GM23338 (cell line): ENCODE results near the gene TEX51. TPM values are rescaled to one million over a fixed set of nuclear protein-coding genes. Genes with fewer than 3 reads are reported as not detected.

ENCODE experiments used
- ATAC-seq: fragments of 200-7000 bp; cut with Tn5 transposase; 3 replicates; pipeline ENCODE4 v1.9.1; 2020
- DNase-seq: peaks from one replicate; pipeline ENCODE4 v3.0.0-alpha.2; 2015; ENCODE audit warnings: low spot score
- H2AFZ ChIP-seq: fragments of 200-600 bp; sonication (generic); 2 replicates; pipeline ENCODE4 v1.8.0; 2016; ENCODE audit warnings: antibody characterized with exemption, mild to moderate bottlenecking, moderate library complexity
- H3F3A ChIP-seq: fragments of 200-600 bp; sonication (generic); replicated peaks from 2 replicates; pipeline ENCODE4 v1.8.0; 2017; ENCODE audit warnings: antibody characterized with exemption, mixed run types, low read depth
- H3K27ac ChIP-seq: fragments of 200-600 bp; sonication (generic); 2 replicates; pipeline ENCODE4 v1.6.1; 2016; ENCODE audit warnings: low read depth
- H3K27me3 ChIP-seq: fragments of 200-600 bp; sonication (generic); 2 replicates; pipeline ENCODE4 v1.8.0; 2016; ENCODE audit warnings: mild to moderate bottlenecking, mixed run types, moderate library complexity; ENCODE audit not compliant: insufficient read depth
- H3K36me3 ChIP-seq: fragments of 200-600 bp; sonication (generic); 2 replicates; pipeline ENCODE4 v1.8.0; 2016; ENCODE audit warnings: mild to moderate bottlenecking; ENCODE audit not compliant: insufficient read depth
- H3K4me1 ChIP-seq: fragments of 200-600 bp; sonication (generic); 2 replicates; pipeline ENCODE4 v1.8.0; 2016; ENCODE audit warnings: mild to moderate bottlenecking, moderate library complexity; ENCODE audit not compliant: insufficient read depth
- H3K4me2 ChIP-seq: fragments of 200-600 bp; sonication (generic); 2 replicates; pipeline ENCODE4 v1.7.1; 2017; ENCODE audit warnings: mixed run types
- H3K4me3 ChIP-seq: fragments of 200-600 bp; sonication (generic); 2 replicates; pipeline ENCODE4 v1.6.1; 2016; ENCODE audit warnings: mixed run types
- H3K79me2 ChIP-seq: fragments of 200-600 bp; sonication (generic); replicated peaks from 2 replicates; pipeline ENCODE4 v1.8.0; 2017; ENCODE audit warnings: mild to moderate bottlenecking; ENCODE audit not compliant: insufficient read depth
- H3K9me2 ChIP-seq: fragments of 200-600 bp; sonication (generic); 2 replicates; pipeline ENCODE4 v1.8.0; 2017; ENCODE audit not compliant: insufficient read depth
- H4K20me1 ChIP-seq: fragments of 200-600 bp; sonication (generic); replicated peaks from 2 replicates; pipeline ENCODE4 v1.8.0; 2017; ENCODE audit warnings: mild to moderate bottlenecking; ENCODE audit not compliant: insufficient read depth
- H3K27ac Mint-ChIP-seq: 2 replicates; pipeline ENCODE4 v1.8.0; 2020; ENCODE audit warnings: inconsistent platforms, mild to moderate bottlenecking, moderate library complexity, mixed read lengths
- H3K27me3 Mint-ChIP-seq: 3 replicates; pipeline ENCODE4 v1.8.0; 2022; ENCODE audit warnings: low read depth, mild to moderate bottlenecking, moderate library complexity, mixed read lengths, inconsistent platforms; ENCODE audit not compliant: insufficient read depth, poor library complexity
- H3K36me3 Mint-ChIP-seq: 3 replicates; pipeline ENCODE4 v1.8.0; 2021; ENCODE audit warnings: low read depth, mild to moderate bottlenecking, inconsistent platforms, moderate library complexity, mixed read lengths
- H3K4me1 Mint-ChIP-seq: 3 replicates; pipeline ENCODE4 v1.8.0; 2020; ENCODE audit warnings: mild to moderate bottlenecking, inconsistent platforms, mixed read lengths
- H3K4me3 Mint-ChIP-seq: 3 replicates; pipeline ENCODE4 v1.8.0; 2021; ENCODE audit warnings: moderate library complexity, mild to moderate bottlenecking, inconsistent platforms, mixed read lengths
- H3K9me3 Mint-ChIP-seq: 3 replicates; pipeline ENCODE4 v1.8.0; 2020; ENCODE audit warnings: moderate library complexity, mild to moderate bottlenecking, inconsistent platforms, mixed read lengths
- CREB1 ChIP-seq: fragments of 250-450 bp; sonication (Bioruptor Pico); IDR thresholded peaks from 2 replicates; pipeline ENCODE4 v1.5.0; 2020; ENCODE audit warnings: low read depth, mild to moderate bottlenecking, moderate library complexity
- CTCF ChIP-seq, 2 experiments: fragments of 200-600 bp in 1 of 2; sonication (generic) in 1 of 2; conservative IDR thresholded peaks; 2 replicates each; pipeline versions ENCODE4 v1.5.1 to v1.6.1; 2016 to 2017; ENCODE audit warnings: antibody characterized with exemption in 2 of 2, low read depth in 2 of 2, mild to moderate bottlenecking in 2 of 2, moderate library complexity in 1 of 2
- ETS1 ChIP-seq: IDR thresholded peaks from 2 replicates; pipeline ENCODE4 v1.6.1; 2016; ENCODE audit warnings: antibody characterized with exemption
- EZH2 ChIP-seq: fragments of 200-600 bp; sonication (generic); IDR thresholded peaks from one replicate; pipeline ENCODE4 v1.8.0; 2017; ENCODE audit warnings: antibody characterized with exemption, mild to moderate bottlenecking, low read depth; ENCODE audit not compliant: unreplicated experiment
- EZH2phosphoT487 ChIP-seq: fragments of 200-600 bp; sonication (generic); IDR thresholded peaks from one replicate; pipeline ENCODE4 v1.8.1; 2018; ENCODE audit warnings: antibody characterized with exemption; ENCODE audit not compliant: unreplicated experiment
- JUNB ChIP-seq: IDR thresholded peaks from one replicate; pipeline ENCODE4 v1.6.1; 2016; ENCODE audit warnings: antibody characterized with exemption; ENCODE audit not compliant: unreplicated experiment
- NANOG ChIP-seq: IDR thresholded peaks from 2 replicates; pipeline ENCODE4 v1.6.1; 2016; ENCODE audit warnings: antibody characterized with exemption, borderline replicate concordance
- POLR2AphosphoS5 ChIP-seq: IDR thresholded peaks from 2 replicates; pipeline ENCODE4 v1.6.1; 2016; ENCODE audit warnings: antibody characterized with exemption, low read depth
- REST ChIP-seq: IDR thresholded peaks from one replicate; pipeline ENCODE4 v1.6.1; 2018; ENCODE audit warnings: antibody characterized with exemption; ENCODE audit not compliant: unreplicated experiment
- STAT1 ChIP-seq: IDR thresholded peaks from one replicate; pipeline ENCODE4 v1.6.1; 2016; ENCODE audit warnings: antibody characterized with exemption; ENCODE audit not compliant: unreplicated experiment
- ZNF114 ChIP-seq: fragments of 250-450 bp; sonication (Bioruptor Pico); IDR thresholded peaks from 2 replicates; pipeline ENCODE4 v1.5.0; 2020; ENCODE audit warnings: mild to moderate bottlenecking, moderate library complexity
- ZNF331 ChIP-seq: fragments of 250-450 bp; sonication (Bioruptor Pico); IDR thresholded peaks from 2 replicates; pipeline ENCODE4 v1.5.0; 2020; ENCODE audit warnings: low read depth, mild to moderate bottlenecking, moderate library complexity
- polyA plus RNA-seq: library from polyadenylated mRNA; unstranded; fragments of >200 nt; fragmentation: Nextera tagmentation; extraction: Ambion mirVana; gene quantifications from 2 replicates; pipeline ENCODE4 v1.2.1, GENCODE V29; 2016
- total RNA-seq: library from RNA; depleted of rRNA; stranded (reverse); fragments of >200 nt; shearing (Covaris generic); gene quantifications from 2 replicates; pipeline ENCODE4 v1.2.3, GENCODE V29; 2014

TEX51 gene
- total and polyA plus RNA-seq, 2 experiments from 2014 or later: not detected

- TF ChIP-seq REST (no peak), POLR2AphosphoS5 (no peak)
These were observed 36.1 kb downstream of the TEX51 start (continued) for GRCh38 chr2:126934809-126935208.

- H4K20me1 ChIP-seq: no peaks in the 10 kb centered on the region
- H3K27ac Mint-ChIP-seq: no peak overlapping the region
- no peaks in the 10 kb centered on the region for H3K79me2 ChIP-seq
- peaks cover 16% of the 10 kb centered on the region for H3K36me3 Mint-ChIP-seq
- H3K4me1 ChIP-seq: no peaks in the 10 kb centered on the region
- no peaks in the 10 kb centered on the region for H3F3A ChIP-seq
- H3K9me2 ChIP-seq: peaks cover 9% of the 10 kb centered on the region; the same call in 1 of the 2 replicates
- no peak for DNase-seq
- no peaks in the 10 kb centered on the region for H3K36me3 ChIP-seq
- no peak overlapping the region for H3K4me3 ChIP-seq
- TF ChIP-seq EZH2: no peak
- no peak for TF ChIP-seq REST
- no peak for TF ChIP-seq CTCF (conservative IDR thresholded peaks at IDR 0.05; ENCODE audit: low read depth in 2 of 2)
- no peak for TF ChIP-seq CREB1 (CRISPR knock-in tag)
- no peak for TF ChIP-seq STAT1
- no peak for TF ChIP-seq ETS1
- no peak for TF ChIP-seq POLR2AphosphoS5
- TF ChIP-seq NANOG: no peak
- no peak for TF ChIP-seq EZH2phosphoT487
- no peak for TF ChIP-seq ZNF114 (CRISPR knock-in tag)
- TF ChIP-seq ZNF331 (CRISPR knock-in tag): no peak
- no peak for TF ChIP-seq JUNB
- no peak overlapping the region for H3K27ac ChIP-seq
- peaks cover 16% of the 10 kb centered on the region for H3K9me3 Mint-ChIP-seq
- no peak for ATAC-seq
- peaks cover 6% of the 10 kb centered on the region for H3K4me1 Mint-ChIP-seq
- H3K27me3 Mint-ChIP-seq: peaks cover 22% of the 10 kb centered on the region
- H3K4me3 Mint-ChIP-seq: no peak overlapping the region
- no peak overlapping the region for H3K4me2 ChIP-seq
- H2AFZ ChIP-seq: no peak overlapping the region
- 0 out of 2 replicates have a peak, but pooled peaks cover 1% of the 10 kb centered on the region for H3K27me3 ChIP-seq
These were observed 37.1 kb downstream of the TEX51 start for GRCh38 chr2:126935774-126936173.
